H1 (cell line): Measurements from ENCODE around the gene ACER1. TPM values are rescaled to one million over a fixed set of nuclear protein-coding genes. Genes with fewer than 3 reads are reported as not detected.
A peak's percentile ranks its signal among the peaks of the same experiment; 100 is the strongest.

Experiments used
- BACH1 ChIP-seq: IDR thresholded peaks from 2 replicates; pipeline ENCODE4 v1.6.1; 2012; ENCODE audit warnings: low read length, improper control_type of control experiment
- CREB1 ChIP-seq: IDR thresholded peaks from 2 replicates; pipeline ENCODE4 v1.6.1; 2012; ENCODE audit warnings: inconsistent platforms
- CTBP2 ChIP-seq: IDR thresholded peaks from 2 replicates; pipeline ENCODE4 v1.7.0; 2011; ENCODE audit warnings: borderline replicate concordance, mild to moderate bottlenecking, moderate library complexity, mixed read lengths, low read length; ENCODE audit not compliant: insufficient read depth, insufficient read length
- E2F6 ChIP-seq: IDR thresholded peaks from 2 replicates; pipeline ENCODE4 v1.6.1; 2012; ENCODE audit warnings: inconsistent platforms
- EGR1 ChIP-seq: IDR thresholded peaks from 2 replicates; pipeline ENCODE4 v1.6.1; 2011; ENCODE audit warnings: low read depth, low read length, borderline replicate concordance
- GABPA ChIP-seq: IDR thresholded peaks from 2 replicates; pipeline ENCODE4 v1.6.1; 2011; ENCODE audit warnings: mild to moderate bottlenecking, low read length, moderate library complexity, borderline replicate concordance; ENCODE audit not compliant: insufficient read depth
- HDAC2 ChIP-seq, 2 experiments: fragments of 300-600 bp in 1 of 2; sonication (generic) in 1 of 2; IDR thresholded peaks; 2 replicates each; pipeline ENCODE4 v1.6.1; 2011 to 2012; ENCODE audit warnings: low read depth in 2 of 2, low read length in 2 of 2, mild to moderate bottlenecking in 2 of 2, moderate library complexity in 2 of 2, borderline replicate concordance in 1 of 2, inconsistent platforms in 1 of 2
- KDM1A ChIP-seq: fragments of 200-600, 300-600 bp; sonication (generic); IDR thresholded peaks from 2 replicates; pipeline ENCODE4 v1.7.1; 2016; ENCODE audit warnings: mild to moderate bottlenecking, low read length, borderline replicate concordance
- KDM4A ChIP-seq: IDR thresholded peaks from one replicate; pipeline ENCODE4 v1.7.1; 2012; ENCODE audit warnings: low read depth, mild to moderate bottlenecking, moderate library complexity, low read length, inconsistent platforms; ENCODE audit not compliant: severe bottlenecking
- MAFK ChIP-seq: IDR thresholded peaks from 2 replicates; pipeline ENCODE4 v1.6.1; 2012; ENCODE audit warnings: low read depth, mild to moderate bottlenecking, improper control_type of control experiment, low read length
- NRF1 ChIP-seq: IDR thresholded peaks from 2 replicates; pipeline ENCODE4 v1.6.1; 2011; ENCODE audit warnings: mild to moderate bottlenecking, low read depth, low read length, improper control_type of control experiment
- POLR2A ChIP-seq, 2 experiments: IDR thresholded peaks; 1 replicate in 1 of 2; 2 replicates in 1 of 2; pipeline ENCODE4 v1.6.1; 2011; ENCODE audit warnings: low read depth in 2 of 2, low read length in 2 of 2, mild to moderate bottlenecking in 2 of 2; ENCODE audit errors: control extremely low read depth in 1 of 2
- SIN3A ChIP-seq, 2 experiments: IDR thresholded peaks in 1 of 2; conservative IDR thresholded peaks in 1 of 2; 2 replicates each; pipeline ENCODE4 v1.6.1; 2011 to 2012; ENCODE audit warnings: low read length in 2 of 2, improper control_type of control experiment in 1 of 2, low read depth in 1 of 2, mild to moderate bottlenecking in 1 of 2
- SIRT6 ChIP-seq: IDR thresholded peaks from one replicate; pipeline ENCODE4 v1.7.1; 2012; ENCODE audit warnings: low read length, inconsistent platforms
- SP1 ChIP-seq: IDR thresholded peaks from 2 replicates; pipeline ENCODE4 v1.6.1; 2011; ENCODE audit warnings: low read depth, low read length
- SP2 ChIP-seq: IDR thresholded peaks from 2 replicates; pipeline ENCODE4 v1.6.1; 2012; ENCODE audit warnings: mild to moderate bottlenecking, low read length, inconsistent platforms
- polyA plus RNA-seq, 7 experiments: library from polyadenylated mRNA; depleted of rRNA in 3 of 7; stranded (reverse) in 5 of 7; unstranded in 2 of 7; fragments of >200 nt in 5 of 7; fragments of 200-250 nt in 2 of 7; gene quantifications; 1 replicate in 5 of 7; 2 replicates in 1 of 7; 4 replicates in 1 of 7; pipeline versions ENCODE4 v1.2.1 to v1.2.3, GENCODE V29; 2011 to 2013; ENCODE audit warnings: missing spikeins in 2 of 7, mixed read lengths in 2 of 7
- total RNA-seq: library from RNA; stranded (reverse); fragmentation: NEBNext Ultra II Directional; extraction: Animal tissue kit (Norgen Biotek cat#: 25700); gene quantifications from 2 replicates; pipeline ENCODE4 v1.2.1, GENCODE V29; 2021

The ACER1 gene
- total and polyA plus RNA-seq, 2 of the 8 experiments (the other 6 are each of a cell fraction or from before 2014, with no cell fraction given) = 0.05 TPM; not detected in 1

DNA sequence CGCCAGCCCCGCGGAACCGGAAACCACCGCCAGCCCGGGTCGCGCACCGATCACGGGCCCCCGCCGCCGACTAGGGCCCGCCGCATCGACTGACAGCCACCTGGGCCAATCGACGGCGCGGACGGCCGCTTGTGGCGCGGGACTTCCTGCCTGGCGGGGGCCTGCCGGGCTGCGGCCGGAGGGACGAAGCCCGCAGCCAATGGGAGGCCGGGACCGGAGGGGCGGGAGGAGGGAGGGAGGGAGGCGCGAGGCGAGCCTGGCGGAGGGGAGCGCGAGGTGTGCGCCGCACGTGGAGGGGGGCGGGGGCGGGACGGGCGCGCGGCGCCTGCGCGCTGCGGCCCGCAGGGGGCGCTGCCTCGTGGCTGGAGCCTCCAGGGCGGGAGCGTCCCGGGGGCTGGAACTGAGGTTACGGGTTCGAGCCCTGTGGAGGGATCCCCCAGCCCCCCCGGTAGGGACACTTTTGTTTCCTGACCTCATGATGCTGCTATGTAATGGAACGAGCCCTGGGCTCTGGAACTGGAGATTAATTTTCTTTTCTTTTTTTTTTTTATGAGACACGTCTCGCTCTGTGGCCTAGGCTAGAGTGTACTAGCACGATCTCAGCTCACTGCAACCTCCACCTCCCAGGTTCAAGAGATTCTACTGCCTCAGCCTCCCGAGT lies 53.4 kb downstream of the ACER1 start, which contains the start of gene MLLT1 (continued):
- peak; percentile 74; the same call in 1 of the 2 replicates for TF ChIP-seq EGR1
- no peak; the same call in 1 of the 2 replicates for TF ChIP-seq NRF1
- peak; percentile 96 for TF ChIP-seq E2F6
- TF ChIP-seq HDAC2 (IDR thresholded peaks at IDR 0.05; ENCODE audit: borderline replicate concordance in 1 of 2, low read depth in 2 of 2, low read length in 2 of 2) = no peak
- TF ChIP-seq CREB1 = peak; percentile 73
- peak; percentile 45 for TF ChIP-seq KDM4A
- peak; percentile 52; the same call in 1 of the 2 replicates for TF ChIP-seq SP2
- TF ChIP-seq BACH1 = no peak
- no peak for TF ChIP-seq POLR2A (IDR thresholded peaks at IDR 0.05; ENCODE audit: control extremely low read depth in 1 of 2, low read depth in 2 of 2, low read length in 2 of 2)
- TF ChIP-seq KDM1A = peak; percentile 91
- peak; percentile 81 for TF ChIP-seq SP1
- no peak for TF ChIP-seq CTBP2
- TF ChIP-seq SIN3A (conservative IDR thresholded peaks at IDR 0.05 in 1 of 2, IDR thresholded peaks at IDR 0.05 in 1 of 2; ENCODE audit: low read depth in 1 of 2, low read length in 2 of 2) = peak in 1 of 2 experiments; percentile 30; a peak in 1 of 4 replicates
- no peak for TF ChIP-seq SIRT6
- TF ChIP-seq MAFK = no peak
- peak; percentile 90 for TF ChIP-seq GABPA
